Stomach (tissue), 9 donors: ENCODE results near the gene PRDM16. TPM values are rescaled to one million over a fixed set of nuclear protein-coding genes. Genes with fewer than 3 reads are reported as not detected.

ENCODE experiments used
- DNase-seq, 2 donors: peaks; one replicate each; pipeline versions ENCODE4 v3.0.0 to v3.0.0-alpha.2; 2013 to 2019
- H3K27ac ChIP-seq, 5 donors: fragments of 200-600 bp in 4 of 5; sonication (generic) in 4 of 5; one replicate each; pipeline ENCODE4 v1.5.1; 2013 to 2019; ENCODE audit warnings: mild to moderate bottlenecking in 1 of 5, moderate library complexity in 1 of 5
- H3K27me3 ChIP-seq, 3 donors: fragments of 200-600 bp; sonication (generic); one replicate each; pipeline ENCODE4 v1.5.1; 2017 to 2019; ENCODE audit warnings: mixed run types in 1 of 3
- H3K36me3 ChIP-seq, 4 donors: fragments of 200-600 bp; sonication (generic); 1 replicate in 3 of 4; 2 replicates in 1 of 4; pipeline ENCODE4 v1.5.1; 2016 to 2019
- H3K4me1 ChIP-seq, 4 donors: fragments of 200-600 bp; sonication (generic); one replicate each; pipeline ENCODE4 v1.5.1; 2016 to 2019
- H3K4me3 ChIP-seq, 4 donors: fragments of 200-600 bp; sonication (generic) in 3 of 4; one replicate each; pipeline ENCODE4 v1.5.1; 2016 to 2019; ENCODE audit warnings: mild to moderate bottlenecking in 1 of 4
- H3K9me3 ChIP-seq, 4 donors: fragments of 200-600 bp; sonication (generic); one replicate each; pipeline ENCODE4 v1.5.1; 2016 to 2019
- EP300 ChIP-seq: sonication (generic); formaldehyde crosslinking; IDR thresholded peaks from one replicate; pipeline ENCODE4 v1.6.1; 2017; ENCODE audit warnings: antibody characterized with exemption
- POLR2A ChIP-seq, 4 donors: fragments of 450-650 bp; IDR thresholded peaks; one replicate each; pipeline ENCODE4 v1.6.1; 2016; ENCODE audit warnings: antibody characterized with exemption in 4 of 4, control low read depth in 2 of 4, mild to moderate bottlenecking in 1 of 4, moderate library complexity in 1 of 4
- POLR2AphosphoS5 ChIP-seq, 3 donors: sonication (generic); formaldehyde crosslinking; IDR thresholded peaks; one replicate each; pipeline ENCODE4 v1.6.1; 2016; ENCODE audit warnings: antibody characterized with exemption in 3 of 3
- WGBS, 5 donors: extraction: QIAGEN DNeasy Blood & Tissue Kit in 3 of 5; methylation state at CpG; one replicate each; pipeline versions ENCODE4 v1.1.5 to v1.1.7; 2013 to 2018; 5-methylcytosine and 5-hydroxymethylcytosine counted together
- intact Hi-C: fragments of 100-400 bp; cut with DNase I; formaldehyde crosslinking; loops from one replicate; pipeline ENCODE4 v1.15.1; 2023; ENCODE audit warnings: low total_unique reads
- polyA plus RNA-seq, 3 donors: library from polyadenylated mRNA; stranded (reverse); fragments of 200-250 nt; gene quantifications; one replicate each; pipeline ENCODE4 v1.2.3, GENCODE V29; 2013
- total RNA-seq, 5 donors: library from RNA; depleted of rRNA; stranded (reverse); fragments of >200 nt; gene quantifications; one replicate each; pipeline versions ENCODE4 v1.1.0 to v1.2.3, GENCODE V29; 2014 to 2016
- TF ChIP-seq, protein P1 (sequence below), 7 experiments: fragments of 450-650 bp in 4 of 7; fragments of 200-600 bp in 3 of 7; sonication (generic) in 3 of 7; IDR thresholded peaks; one replicate each; pipeline ENCODE4 v1.5.1; 2016 to 2019; ENCODE audit warnings: antibody characterized with exemption in 7 of 7, control low read depth in 2 of 7, mild to moderate bottlenecking in 1 of 7
- donor health status: healthy with polysubstance abuse.
- donor health status: Bipolar disorder and iron deficiency.
- donor health status: healthy.

Gene PRDM16
- total and polyA plus RNA-seq, 8 donors = 0.29 to 222 (median 15.8) TPM

DNA sequence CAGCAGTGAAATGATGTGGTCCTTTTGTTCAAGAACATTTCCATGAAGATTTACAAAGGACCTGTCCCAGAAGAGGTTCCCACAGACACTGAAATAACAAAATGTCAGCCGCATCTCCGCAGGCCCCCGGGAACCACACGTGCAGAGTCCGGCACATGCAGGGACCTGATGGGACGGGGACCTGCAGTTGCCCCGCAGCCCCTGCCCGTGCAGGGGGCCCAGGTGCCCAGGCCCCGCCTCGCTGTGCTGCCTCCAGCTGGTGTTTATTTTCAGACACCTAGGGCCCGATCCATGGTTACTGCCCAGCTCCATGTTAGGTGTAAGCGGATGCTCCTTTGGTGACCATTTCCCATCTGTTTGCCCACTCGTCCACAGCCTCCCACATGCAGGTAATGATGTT, 236.2 kb downstream of the PRDM16 start:
- peaks cover 0 to 3% (median 0%) of the 10 kb centered on the region in 3 donors for H3K27me3 ChIP-seq
- no peaks in the 10 kb centered on the region for H3K36me3 ChIP-seq
- no peak overlapping the region for H3K27ac ChIP-seq
- WGBS, 5 donors = 78 to 90% (median 82%) methylated on average over 11 to 13 of the region's 13 CpGs
- DNase-seq = no peak
- H3K4me3 ChIP-seq = no peak overlapping the region
- H3K9me3 ChIP-seq = peaks cover 0 to 12% (median 0%) of the 10 kb centered on the region in 4 donors
- H3K4me1 ChIP-seq = no peaks in the 10 kb centered on the region
- intact Hi-C loops = no loop called here
- TF ChIP-seq POLR2AphosphoS5 (IDR thresholded peaks at IDR 0.05) = no peak

DNA sequence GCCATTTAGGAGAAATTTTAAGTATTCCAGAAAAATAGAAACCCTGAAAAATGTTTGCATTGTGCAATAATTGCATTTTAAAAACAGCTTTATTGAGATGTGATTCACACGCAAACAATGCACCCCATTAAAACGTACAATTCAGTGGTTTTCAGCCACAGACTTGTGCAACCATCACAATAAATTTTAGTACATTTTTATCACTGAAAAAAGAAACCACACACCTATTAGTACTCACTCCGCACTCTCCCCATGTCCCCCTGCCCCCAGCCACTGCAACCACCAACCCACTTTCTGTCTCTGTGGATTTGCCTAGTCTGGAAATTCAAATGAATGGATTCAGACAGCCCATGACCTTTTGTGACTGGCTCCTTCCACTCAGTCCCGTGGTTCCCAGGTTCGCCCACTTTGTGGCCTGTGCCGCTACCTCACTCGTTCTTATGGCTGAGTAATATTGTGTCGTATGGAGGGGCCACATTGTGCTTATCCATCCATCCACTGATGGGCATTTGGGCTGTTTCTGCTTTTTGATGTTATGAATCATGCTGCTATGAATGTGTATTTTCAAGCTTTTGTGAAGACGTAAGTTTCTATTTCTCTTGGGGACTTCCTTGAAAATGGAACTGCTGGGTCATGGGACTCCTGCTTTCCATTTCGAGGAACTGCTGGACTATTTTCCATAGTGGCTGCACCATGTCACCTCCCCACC, 237.7 kb downstream of the PRDM16 start:
- H3K9me3 ChIP-seq = peaks cover 0 to 8% (median 0%) of the 10 kb centered on the region in 4 donors
- TF ChIP-seq POLR2A (IDR thresholded peaks at IDR 0.05) = no peak
- no peak for TF ChIP-seq EP300
- TF ChIP-seq, protein P1, sequence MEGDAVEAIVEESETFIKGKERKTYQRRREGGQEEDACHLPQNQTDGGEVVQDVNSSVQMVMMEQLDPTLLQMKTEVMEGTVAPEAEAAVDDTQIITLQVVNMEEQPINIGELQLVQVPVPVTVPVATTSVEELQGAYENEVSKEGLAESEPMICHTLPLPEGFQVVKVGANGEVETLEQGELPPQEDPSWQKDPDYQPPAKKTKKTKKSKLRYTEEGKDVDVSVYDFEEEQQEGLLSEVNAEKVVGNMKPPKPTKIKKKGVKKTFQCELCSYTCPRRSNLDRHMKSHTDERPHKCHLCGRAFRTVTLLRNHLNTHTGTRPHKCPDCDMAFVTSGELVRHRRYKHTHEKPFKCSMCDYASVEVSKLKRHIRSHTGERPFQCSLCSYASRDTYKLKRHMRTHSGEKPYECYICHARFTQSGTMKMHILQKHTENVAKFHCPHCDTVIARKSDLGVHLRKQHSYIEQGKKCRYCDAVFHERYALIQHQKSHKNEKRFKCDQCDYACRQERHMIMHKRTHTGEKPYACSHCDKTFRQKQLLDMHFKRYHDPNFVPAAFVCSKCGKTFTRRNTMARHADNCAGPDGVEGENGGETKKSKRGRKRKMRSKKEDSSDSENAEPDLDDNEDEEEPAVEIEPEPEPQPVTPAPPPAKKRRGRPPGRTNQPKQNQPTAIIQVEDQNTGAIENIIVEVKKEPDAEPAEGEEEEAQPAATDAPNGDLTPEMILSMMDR (IDR thresholded peaks at IDR 0.05) = no peak
- TF ChIP-seq POLR2AphosphoS5 (IDR thresholded peaks at IDR 0.05) = no peak
- H3K4me3 ChIP-seq = no peak overlapping the region
- H3K27ac ChIP-seq = no peak overlapping the region
- peaks cover 0 to 7% (median 0%) of the 10 kb centered on the region in 3 donors for H3K27me3 ChIP-seq
- no peaks in the 10 kb centered on the region for H3K4me1 ChIP-seq
- intact Hi-C loops = no loop called here
- 66 to 79% (median 77%) methylated on average over 10 of the region's 10 CpGs for WGBS, 5 donors
- H3K36me3 ChIP-seq = no peaks in the 10 kb centered on the region
- no peak for DNase-seq

- peaks cover 0 to 4% (median 2%) of the 10 kb centered on the region in 4 donors for H3K4me1 ChIP-seq
- intact Hi-C loops = no loop called here
- DNase-seq = no peak
- 79 to 90% (median 80%) methylated on average over 8 of the region's 8 CpGs for WGBS, 5 donors
- H3K27ac ChIP-seq = no peak overlapping the region
- peaks cover 0 to 7% (median 0%) of the 10 kb centered on the region in 3 donors for H3K27me3 ChIP-seq
- TF ChIP-seq POLR2A (IDR thresholded peaks at IDR 0.05) (no peak), POLR2AphosphoS5 (IDR thresholded peaks at IDR 0.05) (no peak), EP300 (no peak)
- TF ChIP-seq, protein P1 (IDR thresholded peaks at IDR 0.05) = no peak
- H3K9me3 ChIP-seq = peaks cover 0 to 2% (median 0%) of the 10 kb centered on the region in 4 donors
- no peak overlapping the region for H3K4me3 ChIP-seq
- no peaks in the 10 kb centered on the region for H3K36me3 ChIP-seq
These were observed 238.4 kb downstream of the PRDM16 start for GRCh38 chr1:3307359-3307758.

GRCh38 chr1:3308053-3308452, 239.1 kb downstream of the PRDM16 start:
- Histone ChIP-seq H3K27ac (no peak overlapping the region), H3K27me3 (peaks cover 0 to 7% (median 0%) of the 10 kb centered on the region in 3 donors), H3K9me3 (no peaks in the 10 kb centered on the region), H3K4me3 (no peak overlapping the region), H3K4me1 (peaks cover 5 to 11% (median 9%) of the 10 kb centered on the region in 4 donors), H3K36me3 (no peaks in the 10 kb centered on the region)
- TF ChIP-seq EP300 (no peak), POLR2AphosphoS5 (IDR thresholded peaks at IDR 0.05) (no peak), POLR2A (IDR thresholded peaks at IDR 0.05) (no peak)
- TF ChIP-seq, protein P1 (IDR thresholded peaks at IDR 0.05) = no peak
- intact Hi-C loops = no loop called here
- no peak for DNase-seq
- WGBS, 5 donors = 89 to 96% (median 92%) methylated on average over 10 to 11 of the region's 11 CpGs
